Chondrocyte (in vitro differentiated cells): ENCODE data around the gene OR6B1. TPM values are rescaled to one million over a fixed set of nuclear protein-coding genes. Genes with fewer than 3 reads are reported as not detected.

Source experiments
- DNase-seq: peaks from one replicate; pipeline ENCODE4 v3.0.0; 2021; ENCODE audit warnings: mixed read lengths, low spot score
- H3K27ac Mint-ChIP-seq: one replicate; pipeline ENCODE4 v1.8.0; 2021; ENCODE audit warnings: mild to moderate bottlenecking, moderate library complexity, mixed read lengths; ENCODE audit not compliant: unreplicated experiment
- H3K27me3 Mint-ChIP-seq: 2 replicates; pipeline ENCODE4 v1.8.0; 2021; ENCODE audit warnings: low read depth, mixed read lengths
- H3K36me3 Mint-ChIP-seq: 2 replicates; pipeline ENCODE4 v1.8.0; 2021; ENCODE audit warnings: low read depth, mixed read lengths
- H3K4me1 Mint-ChIP-seq: 2 replicates; pipeline ENCODE4 v1.8.0; 2021; ENCODE audit warnings: low read depth, mild to moderate bottlenecking, mixed read lengths
- H3K4me3 Mint-ChIP-seq: one replicate; pipeline ENCODE4 v1.8.0; 2021; ENCODE audit warnings: mild to moderate bottlenecking, moderate library complexity, mixed read lengths; ENCODE audit not compliant: unreplicated experiment
- H3K9me3 Mint-ChIP-seq: 2 replicates; pipeline ENCODE4 v1.8.0; 2021; ENCODE audit warnings: low read depth, mixed read lengths
- total RNA-seq: library from RNA; stranded (reverse); gene quantifications from 3 replicates; pipeline ENCODE4 v1.2.1, GENCODE V29; 2021
- TF ChIP-seq, protein P1 (sequence below): fragments of 200-600 bp; sonication (generic); IDR thresholded peaks from 2 replicates; pipeline ENCODE4 v1.5.0; 2021; ENCODE audit warnings: antibody characterized with exemption, mild to moderate bottlenecking, moderate library complexity

The OR6B1 gene
- total RNA-seq, 1 donor from 2014 or later, result not detected

GRCh38 chr7:143975617-143976016 lies 24.5 kb upstream of the OR6B1 start:
- Mint-ChIP-seq H3K36me3 (no peaks in the 10 kb centered on the region), H3K4me1 (peaks cover 24% of the 10 kb centered on the region), H3K27ac (no peak overlapping the region), H3K27me3 (no peaks in the 10 kb centered on the region), H3K9me3 (peaks cover 9% of the 10 kb centered on the region), H3K4me3 (no peak overlapping the region)
- TF ChIP-seq, protein P1, sequence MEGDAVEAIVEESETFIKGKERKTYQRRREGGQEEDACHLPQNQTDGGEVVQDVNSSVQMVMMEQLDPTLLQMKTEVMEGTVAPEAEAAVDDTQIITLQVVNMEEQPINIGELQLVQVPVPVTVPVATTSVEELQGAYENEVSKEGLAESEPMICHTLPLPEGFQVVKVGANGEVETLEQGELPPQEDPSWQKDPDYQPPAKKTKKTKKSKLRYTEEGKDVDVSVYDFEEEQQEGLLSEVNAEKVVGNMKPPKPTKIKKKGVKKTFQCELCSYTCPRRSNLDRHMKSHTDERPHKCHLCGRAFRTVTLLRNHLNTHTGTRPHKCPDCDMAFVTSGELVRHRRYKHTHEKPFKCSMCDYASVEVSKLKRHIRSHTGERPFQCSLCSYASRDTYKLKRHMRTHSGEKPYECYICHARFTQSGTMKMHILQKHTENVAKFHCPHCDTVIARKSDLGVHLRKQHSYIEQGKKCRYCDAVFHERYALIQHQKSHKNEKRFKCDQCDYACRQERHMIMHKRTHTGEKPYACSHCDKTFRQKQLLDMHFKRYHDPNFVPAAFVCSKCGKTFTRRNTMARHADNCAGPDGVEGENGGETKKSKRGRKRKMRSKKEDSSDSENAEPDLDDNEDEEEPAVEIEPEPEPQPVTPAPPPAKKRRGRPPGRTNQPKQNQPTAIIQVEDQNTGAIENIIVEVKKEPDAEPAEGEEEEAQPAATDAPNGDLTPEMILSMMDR, result peak; percentile 17
- DNase-seq, result no peak

DNA sequence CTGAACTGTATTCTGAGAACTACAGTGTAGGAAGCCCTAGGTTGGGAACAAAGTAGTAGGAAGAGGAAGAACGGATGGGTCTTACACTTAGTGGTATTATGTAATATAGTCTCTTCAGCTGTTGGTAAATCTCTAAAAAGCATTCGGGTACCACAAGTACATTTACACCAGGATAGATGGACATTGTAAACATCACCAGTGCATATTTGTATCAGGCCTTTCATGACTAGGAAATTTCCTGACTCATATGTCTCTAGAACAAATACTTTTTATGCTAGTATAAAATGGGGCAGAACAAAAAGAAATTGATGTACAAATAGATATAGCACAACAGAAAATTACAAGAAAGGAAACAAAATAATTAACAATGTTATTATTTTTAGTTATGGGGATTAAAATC lies 21.5 kb upstream of the OR6B1 start:
- H3K27me3 Mint-ChIP-seq, result no peaks in the 10 kb centered on the region
- H3K9me3 Mint-ChIP-seq, result peaks cover 5% of the 10 kb centered on the region
- TF ChIP-seq, protein P1, result no peak
- no peaks in the 10 kb centered on the region for H3K36me3 Mint-ChIP-seq
- no peak overlapping the region for H3K4me3 Mint-ChIP-seq
- DNase-seq, result no peak
- peaks cover 32% of the 10 kb centered on the region for H3K4me1 Mint-ChIP-seq
- H3K27ac Mint-ChIP-seq, result no peak overlapping the region

- Mint-ChIP-seq H3K9me3 (peaks cover 5% of the 10 kb centered on the region), H3K27ac (peak overlapping the region; percentile 34), H3K4me1 (peaks cover 32% of the 10 kb centered on the region), H3K27me3 (no peaks in the 10 kb centered on the region), H3K4me3 (no peak overlapping the region), H3K36me3 (no peaks in the 10 kb centered on the region)
- no peak for DNase-seq
- TF ChIP-seq, protein P1, result no peak
These were observed 20.8 kb upstream of the OR6B1 start for GRCh38 chr7:143979359-143979758.

- no peak for DNase-seq
- no peak overlapping the region for H3K4me3 Mint-ChIP-seq
- H3K36me3 Mint-ChIP-seq, result no peaks in the 10 kb centered on the region
- H3K9me3 Mint-ChIP-seq, result peaks cover 5% of the 10 kb centered on the region
- H3K27me3 Mint-ChIP-seq, result no peaks in the 10 kb centered on the region
- TF ChIP-seq, protein P1, result no peak
- H3K27ac Mint-ChIP-seq, result peak overlapping the region; percentile 19
- peaks cover 32% of the 10 kb centered on the region for H3K4me1 Mint-ChIP-seq
These were observed 20.1 kb upstream of the OR6B1 start for GRCh38 chr7:143979998-143980397.

DNA sequence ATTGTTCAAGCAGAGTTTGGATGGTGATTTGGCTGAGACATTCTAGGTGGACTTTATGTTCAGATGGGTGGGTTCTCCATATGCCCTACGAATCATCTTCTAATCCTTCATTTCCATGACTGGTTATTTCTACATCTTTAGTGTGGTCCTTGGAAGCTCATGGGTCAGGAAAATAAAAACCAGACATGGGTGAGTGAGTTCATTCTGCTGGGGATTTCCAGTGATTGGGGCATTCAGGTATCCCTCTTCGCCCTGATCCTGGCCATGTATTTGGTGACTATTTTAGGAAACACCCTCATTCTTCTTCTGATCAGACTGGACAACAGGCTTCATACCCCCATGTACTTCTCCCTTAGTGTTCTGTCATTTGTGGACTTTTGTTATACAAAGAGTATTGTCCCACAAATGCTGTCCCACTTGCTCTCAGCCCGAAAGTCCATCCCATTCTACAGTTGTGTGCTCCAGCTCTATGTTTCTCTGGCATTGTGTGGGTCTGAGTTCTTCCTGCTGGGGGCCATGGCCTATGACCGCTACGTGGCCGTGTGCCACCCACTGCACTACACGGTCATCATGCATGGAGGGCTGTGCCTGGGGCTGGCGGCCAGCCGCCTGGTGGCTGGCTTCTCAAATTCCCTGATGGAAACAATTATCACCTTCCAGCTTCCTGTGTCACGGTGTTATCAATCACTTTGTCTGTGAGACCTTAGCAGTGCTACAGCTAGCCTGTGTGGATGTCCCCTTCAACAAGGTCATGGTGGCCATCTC lies 19.2 kb upstream of the OR6B1 start:
- H3K27me3 Mint-ChIP-seq, result no peaks in the 10 kb centered on the region
- H3K4me1 Mint-ChIP-seq, result peaks cover 32% of the 10 kb centered on the region
- peaks cover 5% of the 10 kb centered on the region for H3K9me3 Mint-ChIP-seq
- no peak overlapping the region for H3K27ac Mint-ChIP-seq
- H3K4me3 Mint-ChIP-seq, result no peak overlapping the region
- H3K36me3 Mint-ChIP-seq, result no peaks in the 10 kb centered on the region
- TF ChIP-seq, protein P1, result no peak
- DNase-seq, result no peak
